ENCODE data around the gene SORBS1.

GRCh38 chr10:95504246-95504691, 56.9 kb downstream of the SORBS1 start:
- TF ChIP-seq CTCF (IDR thresholded peaks at IDR 0.05) (no peak), POLR2AphosphoS5 (IDR thresholded peaks at IDR 0.05) (no peak)

All from suprapubic skin (tissue), 3 donors.